ENCODE measurements around the gene CBX2. TPM values are rescaled to one million over a fixed set of nuclear protein-coding genes. Genes with fewer than 3 reads are reported as not detected.

Gene CBX2
- total and polyA plus RNA-seq, 2 donors (not counting 1 experiment from before 2014, with no cell fraction given): 0.77 to 0.83 TPM

- no peaks in the 10 kb centered on the region for H3K9me3 ChIP-seq (ENCODE audit: control insufficient read depth, insufficient read depth, low read depth, low read length)
- H4K20me1 ChIP-seq (ENCODE audit: control insufficient read depth, extremely low read depth, insufficient read depth, low read length): no peaks in the 10 kb centered on the region
- H3K27me3 ChIP-seq (ENCODE audit: control insufficient read depth, insufficient read depth, low read length): peaks cover 57% of the 10 kb centered on the region
- H3K9ac ChIP-seq (ENCODE audit: insufficient read depth, low read length): no peak overlapping the region
- peaks cover 8% of the 10 kb centered on the region for H3K4me1 ChIP-seq (ENCODE audit: control insufficient read depth, extremely low read depth, insufficient read depth, low read length)
- H2AFZ ChIP-seq (ENCODE audit: low read length): no peak overlapping the region
- H3K36me3 ChIP-seq (ENCODE audit: control insufficient read depth, insufficient read depth, low read length): peaks cover 6% of the 10 kb centered on the region
- peak overlapping the region; percentile 37 for H3K4me2 ChIP-seq (ENCODE audit: extremely low read depth, insufficient read depth, low read length)
- peak overlapping the region in 1 of 4 experiments; percentile 49 for H3K4me3 ChIP-seq (replicated peaks in 1 of 4; ENCODE audit: control extremely low read depth in 1 of 4, insufficient read depth in 1 of 4, low read depth in 3 of 4, low read length in 4 of 4)
- no peaks in the 10 kb centered on the region for H3K79me2 ChIP-seq (ENCODE audit: control insufficient read depth, insufficient read depth, low read length)
- DNase-seq (ENCODE audit: low read depth in 2 of 2): no peak
- no peak overlapping the region for H3K27ac ChIP-seq (ENCODE audit: insufficient read depth, low read length)
- TF ChIP-seq CTCF (conservative IDR thresholded peaks at IDR 0.05 in 1 of 2, IDR thresholded peaks at IDR 0.05 in 1 of 2; ENCODE audit: low read depth in 1 of 2, low read length in 2 of 2) (no peak), EZH2 (IDR thresholded peaks at IDR 0.05; ENCODE audit: low read length, missing control alignments) (peak; percentile 100)
These were observed 20.6 kb downstream of the CBX2 start for GRCh38 chr17:79798299-79799173.

GRCh38 chr17:79799174-79799537 is 21.2 kb downstream of the CBX2 start:
- peak overlapping the region in 1 of 4 experiments; percentile 10 for H3K4me3 ChIP-seq (replicated peaks in 1 of 4; ENCODE audit: control extremely low read depth in 1 of 4, insufficient read depth in 1 of 4, low read depth in 3 of 4, low read length in 4 of 4)
- H3K27me3 ChIP-seq (ENCODE audit: control insufficient read depth, insufficient read depth, low read length): peaks cover 63% of the 10 kb centered on the region
- DNase-seq (ENCODE audit: low read depth in 2 of 2): no peak
- H3K4me1 ChIP-seq (ENCODE audit: control insufficient read depth, extremely low read depth, insufficient read depth, low read length): peaks cover 8% of the 10 kb centered on the region
- no peaks in the 10 kb centered on the region for H3K9me3 ChIP-seq (ENCODE audit: control insufficient read depth, insufficient read depth, low read depth, low read length)
- H2AFZ ChIP-seq (ENCODE audit: low read length): no peak overlapping the region
- no peaks in the 10 kb centered on the region for H4K20me1 ChIP-seq (ENCODE audit: control insufficient read depth, extremely low read depth, insufficient read depth, low read length)
- TF ChIP-seq CTCF (conservative IDR thresholded peaks at IDR 0.05 in 1 of 2, IDR thresholded peaks at IDR 0.05 in 1 of 2; ENCODE audit: low read depth in 1 of 2, low read length in 2 of 2) (no peak), EZH2 (IDR thresholded peaks at IDR 0.05; ENCODE audit: low read length, missing control alignments) (no peak)
- no peak overlapping the region for H3K9ac ChIP-seq (ENCODE audit: insufficient read depth, low read length)
- no peak overlapping the region for H3K27ac ChIP-seq (ENCODE audit: insufficient read depth, low read length)
- H3K36me3 ChIP-seq (ENCODE audit: control insufficient read depth, insufficient read depth, low read length): peaks cover 6% of the 10 kb centered on the region
- no peaks in the 10 kb centered on the region for H3K79me2 ChIP-seq (ENCODE audit: control insufficient read depth, insufficient read depth, low read length)
- H3K4me2 ChIP-seq (ENCODE audit: extremely low read depth, insufficient read depth, low read length): no peak overlapping the region

- Histone ChIP-seq H3K4me1 (ENCODE audit: control insufficient read depth, extremely low read depth, insufficient read depth, low read length) (peaks cover 5% of the 10 kb centered on the region), H3K9ac (ENCODE audit: insufficient read depth, low read length) (no peak overlapping the region), H3K9me3 (ENCODE audit: control insufficient read depth, insufficient read depth, low read depth, low read length) (no peaks in the 10 kb centered on the region), H2AFZ (ENCODE audit: low read length) (no peak overlapping the region), H3K36me3 (ENCODE audit: control insufficient read depth, insufficient read depth, low read length) (peaks cover 5% of the 10 kb centered on the region), H3K4me2 (ENCODE audit: extremely low read depth, insufficient read depth, low read length) (no peak overlapping the region), H4K20me1 (ENCODE audit: control insufficient read depth, extremely low read depth, insufficient read depth, low read length) (no peaks in the 10 kb centered on the region), H3K79me2 (ENCODE audit: control insufficient read depth, insufficient read depth, low read length) (no peaks in the 10 kb centered on the region), H3K4me3 (replicated peaks in 1 of 4; ENCODE audit: control extremely low read depth in 1 of 4, insufficient read depth in 1 of 4, low read depth in 3 of 4, low read length in 4 of 4) (peak overlapping the region in 1 of 4 experiments; percentile 10), H3K27ac (ENCODE audit: insufficient read depth, low read length) (no peak overlapping the region), H3K27me3 (ENCODE audit: control insufficient read depth, insufficient read depth, low read length) (peaks cover 69% of the 10 kb centered on the region)
- TF ChIP-seq EZH2 (IDR thresholded peaks at IDR 0.05; ENCODE audit: low read length, missing control alignments): peak; percentile 92
- TF ChIP-seq CTCF (conservative IDR thresholded peaks at IDR 0.05 in 1 of 2, IDR thresholded peaks at IDR 0.05 in 1 of 2; ENCODE audit: low read depth in 1 of 2, low read length in 2 of 2): no peak
- no peak for DNase-seq (ENCODE audit: low read depth in 2 of 2)
These were observed 21.8 kb downstream of the CBX2 start for GRCh38 chr17:79799538-79800324.

All from fibroblast of lung (primary cell).